Measurements from ENCODE around the gene ACSL4.
"Not testable (repeated sequence)": the region's sequence is repeated elsewhere in the genome, so short reads cannot be mapped to it uniquely, and the experiment has no call there.

ACSL4 gene

GRCh38 chrX:109732807-109733612 lies at the start of gene ACSL4:
TSS of gene ACSL4 (minus strand) at chrX:109733257. CDS start at chrX:109683363, 49,894 bp downstream.
- peak; percentile 87 for DNase-seq

GRCh38 chrX:109777749-109778148 lies 44.7 kb upstream of the ACSL4 start:
- no peak for DNase-seq

DNA sequence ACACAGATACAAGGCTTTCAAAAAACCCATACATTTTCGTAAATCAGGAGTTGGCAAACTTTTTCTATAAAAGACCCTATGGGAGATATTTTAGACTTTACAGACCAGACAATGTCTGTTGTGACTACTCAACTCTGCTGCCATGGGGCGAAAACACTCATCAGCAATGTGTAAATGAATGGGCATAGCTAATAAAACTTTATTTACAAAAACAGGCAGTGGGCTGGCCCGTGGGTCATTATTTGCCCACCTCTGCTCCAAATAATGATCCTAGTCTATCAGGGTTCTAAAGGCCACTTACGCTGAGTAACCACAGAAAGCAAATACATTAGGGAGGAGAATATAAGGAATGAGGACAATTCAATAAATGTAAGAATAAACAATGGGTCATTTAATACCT lies 43.9 kb upstream of the ACSL4 start:
- DNase-seq: no peak

GRCh38 chrX:109776432-109776831 lies 43.4 kb upstream of the ACSL4 start:
- no peak for DNase-seq

DNA sequence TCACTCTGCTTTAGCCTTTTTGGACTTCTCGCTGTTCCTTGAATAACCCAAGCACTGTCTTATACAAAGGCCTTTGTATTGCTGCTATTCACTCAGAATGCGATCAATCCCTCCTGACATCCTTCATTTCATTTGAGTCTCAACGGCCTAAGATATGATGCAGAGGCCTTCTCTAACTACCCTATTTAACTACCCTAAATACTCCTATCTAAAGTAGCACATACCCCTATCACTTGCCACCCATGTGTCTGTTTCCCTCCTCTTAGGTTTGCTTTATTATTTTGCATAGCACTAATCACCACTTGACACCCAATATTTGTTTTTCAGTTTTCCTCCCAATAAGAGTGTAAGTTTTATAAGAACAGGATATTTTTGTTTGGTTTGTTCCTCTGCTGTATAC lies 42.3 kb upstream of the ACSL4 start:
- no peak for DNase-seq

GRCh38 chrX:109774706-109775105 lies 41.6 kb upstream of the ACSL4 start:
- no peak for DNase-seq

- DNase-seq: no peak
Measured at GRCh38 chrX:109774136-109774535, 41.1 kb upstream of the ACSL4 start.

- DNase-seq: no peak
Measured at GRCh38 chrX:109773374-109773773, 40.3 kb upstream of the ACSL4 start.

- no peak for DNase-seq
Measured at GRCh38 chrX:109770780-109771179, 37.7 kb upstream of the ACSL4 start.

- no peak for DNase-seq
Measured at GRCh38 chrX:109760922-109761250, 27.8 kb upstream of the ACSL4 start.

- DNase-seq: no peak
Measured at GRCh38 chrX:109760209-109760921, 27.3 kb upstream of the ACSL4 start.

GRCh38 chrX:109753256-109753655 lies 20.2 kb upstream of the ACSL4 start:
- no peak for DNase-seq

DNA sequence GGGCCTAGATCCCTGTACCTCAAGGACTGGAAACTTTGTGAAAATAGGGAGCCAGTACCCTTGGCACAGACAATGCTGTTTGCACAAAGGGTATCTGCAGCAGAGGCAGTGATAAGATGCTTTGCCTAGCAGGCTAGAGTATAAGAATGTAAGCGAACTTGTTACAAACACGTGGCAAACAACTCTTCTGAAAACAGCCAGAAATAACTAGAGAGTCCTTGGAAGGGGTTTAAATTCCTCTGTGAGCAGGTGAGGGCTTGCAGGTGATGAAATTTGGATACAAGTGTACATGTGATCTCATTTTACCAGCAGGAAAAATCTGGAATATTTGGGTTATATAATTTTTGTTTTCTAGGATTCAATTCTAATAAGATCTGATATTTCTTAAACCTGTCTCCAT lies 18.6 kb upstream of the ACSL4 start:
- no peak for DNase-seq

DNA sequence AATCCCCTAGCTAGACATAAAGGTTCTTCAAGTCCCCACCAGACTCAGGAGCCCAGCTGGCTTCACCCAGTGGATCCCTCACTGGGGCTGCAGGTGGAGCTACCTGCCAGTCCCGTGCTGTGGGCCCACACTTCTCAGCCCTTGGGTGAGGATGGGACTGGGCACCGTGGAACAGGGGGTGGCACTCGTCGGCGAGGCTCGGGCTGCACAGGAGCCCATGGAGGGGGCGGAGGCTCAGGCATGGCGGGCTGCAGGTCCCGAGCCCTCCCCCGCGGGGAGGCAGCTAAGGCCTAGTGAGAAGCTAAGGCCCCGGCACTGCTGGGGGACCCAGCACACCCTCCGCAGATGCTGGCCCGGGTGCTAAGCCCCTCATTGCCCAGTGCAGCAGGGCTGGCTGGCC lies 16.1 kb upstream of the ACSL4 start:
- no peak for DNase-seq

DNA sequence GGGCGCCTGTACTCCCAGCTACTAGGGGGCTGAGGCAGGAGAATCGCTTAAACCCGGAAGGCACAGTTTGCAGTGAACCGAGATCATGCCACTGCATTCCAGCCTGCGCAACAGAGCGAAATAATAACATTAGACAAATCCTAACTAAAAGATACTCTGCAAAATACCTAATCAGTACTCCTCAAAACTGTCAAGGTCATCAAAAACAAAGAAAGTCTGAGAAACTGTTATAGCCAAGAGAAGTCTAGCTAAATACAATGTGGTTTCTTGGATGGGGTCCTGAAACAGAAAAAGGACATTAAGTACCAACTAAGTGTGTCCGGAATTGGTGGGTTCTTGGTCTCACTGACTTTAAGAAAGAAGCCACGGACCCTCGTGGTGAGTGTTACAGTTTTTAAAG lies 14.6 kb upstream of the ACSL4 start:
- no peak for DNase-seq

DNA sequence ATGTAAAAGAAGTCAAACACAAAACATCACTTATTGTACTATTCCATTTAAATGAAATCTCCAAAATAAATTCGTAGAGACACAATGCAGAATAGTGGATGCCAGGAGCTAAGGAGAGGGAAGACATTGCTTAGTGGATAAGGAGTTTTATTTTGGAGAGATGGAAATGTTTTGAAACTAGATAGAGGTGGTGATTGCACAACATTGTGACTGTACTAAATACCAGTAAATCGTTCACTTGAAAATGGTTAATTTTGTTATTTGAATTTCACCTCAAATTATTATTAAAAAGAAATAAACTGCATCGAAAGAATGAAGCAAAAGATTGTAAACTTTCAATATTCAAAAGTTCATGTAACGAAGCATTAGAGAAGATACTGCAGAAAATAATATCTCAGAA lies 9.7 kb upstream of the ACSL4 start:
- no peak for DNase-seq

DNA sequence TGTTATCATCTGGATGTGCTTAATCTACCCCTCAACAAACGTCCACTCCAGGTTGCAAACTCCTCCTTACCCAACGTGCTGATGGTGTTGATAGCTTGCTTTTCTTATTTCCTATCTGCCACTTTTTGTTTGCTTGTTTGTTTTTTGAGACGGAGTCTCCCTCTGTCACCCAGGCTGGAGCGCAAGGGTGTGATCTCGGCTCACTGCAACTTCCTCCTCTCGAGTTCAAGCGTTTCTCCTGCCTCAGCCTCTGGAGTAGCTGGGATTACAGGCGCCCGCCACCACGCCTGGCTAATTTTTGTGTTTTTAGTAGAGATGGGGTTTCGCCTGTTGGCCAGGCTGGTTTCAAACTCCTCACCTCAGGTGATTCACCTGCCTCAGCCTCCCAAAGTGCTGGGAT lies 7.8 kb upstream of the ACSL4 start:
- not testable (repeated sequence) for DNase-seq

- DNase-seq: no peak
Measured at GRCh38 chrX:109740433-109740809, 7.4 kb upstream of the ACSL4 start.

- peak in 1 of 2 donors; percentile 17 for DNase-seq
Measured at GRCh38 chrX:109739625-109740432, 6.8 kb upstream of the ACSL4 start.

GRCh38 chrX:109735202-109735744 lies 2.2 kb upstream of the ACSL4 start:
- no peak for DNase-seq

DNA sequence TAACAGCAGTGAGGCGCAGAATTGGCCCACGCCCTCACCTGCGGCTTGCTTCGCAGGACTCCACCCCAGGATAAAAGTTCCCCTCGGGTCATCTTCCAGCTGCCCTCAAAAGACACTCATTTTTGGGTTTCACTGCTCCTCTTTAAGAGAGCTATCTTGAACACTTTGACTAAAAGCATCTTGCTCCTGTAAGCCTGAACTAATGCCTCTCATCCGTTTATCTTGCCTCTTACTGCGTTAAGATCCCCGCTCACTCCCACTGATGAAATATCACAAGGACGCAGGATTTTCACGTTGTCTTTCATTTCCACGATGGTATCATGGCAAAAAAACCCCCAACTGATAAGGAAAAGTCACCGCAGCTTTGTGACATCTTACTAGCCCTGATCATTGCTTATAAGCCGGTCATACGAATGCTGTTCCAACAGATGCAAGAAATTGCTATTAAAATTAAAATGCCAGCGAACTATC lies 591 bp upstream of the ACSL4 start:
- no peak for DNase-seq

GRCh38 chrX:109732017-109732801 lies 848 bp downstream of the ACSL4 start:
- peak in 1 of 2 donors; percentile 40 for DNase-seq

GRCh38 chrX:109728173-109728535 lies 4.9 kb downstream of the ACSL4 start:
- no peak for DNase-seq
